HepG2 (cell line): Measurements from ENCODE around the gene TENM3. TPM values are rescaled to one million over a fixed set of nuclear protein-coding genes. Genes with fewer than 3 reads are reported as not detected.

Experiments
- ATAC-seq: fragments of 200-7000 bp; cut with Tn5 transposase; 3 replicates; pipeline ENCODE4 v1.9.1; 2020; ENCODE audit warnings: mild to moderate bottlenecking, moderate library complexity
- BruUV-seq: library from RNA; stranded (reverse); fragments of 400-500 nt; replicated peaks from 2 replicates; lab custom pipeline; 2021; lab: Mats Ljungman, UMichigan
- CTCF ChIA-PET: fragments of 300-600 bp; formaldehyde crosslinking; extraction: SDS; loops from one replicate; lab custom pipeline; 2021; ENCODE audit warnings: low total read pairs, inconsistent platforms, low intra/inter-chr PET ratio; lab: Yijun Ruan, JAX
- POLR2A ChIA-PET: fragments of 350-600 bp; sonication (Branson Sonifier 250); formaldehyde crosslinking; loops from one replicate; lab custom pipeline; 2020; ENCODE audit warnings: antibody characterized with exemption, inconsistent platforms; lab: Yijun Ruan, JAX
- DNase-seq: peaks from one replicate; pipeline ENCODE4 v3.0.0-alpha.2; 2015; ENCODE audit warnings: low spot score
- FAIRE-seq: peaks from 3 replicates; lab custom pipeline; 2011; peaks lifted over from hg19 to GRCh38; lab: Jason Lieb, UNC
- H2AFZ ChIP-seq: one replicate; pipeline ENCODE4 v1.6.1; 2011; ENCODE audit warnings: low read length, inconsistent platforms
- H3K27ac ChIP-seq: fragments of 300-600 bp; 3 replicates; pipeline ENCODE4 v1.8.0; 2011; ENCODE audit warnings: mixed run types, mild to moderate bottlenecking, mixed read lengths, low read length, inconsistent platforms; ENCODE audit not compliant: insufficient read depth; ENCODE audit errors: extremely low read length
- H3K27me3 ChIP-seq, 2 experiments: fragments of 200-600 bp in 1 of 2; 2 replicates in 1 of 2; 3 replicates in 1 of 2; pipeline versions ENCODE4 v1.6.0 to v1.8.0; 2011; ENCODE audit warnings: low read length in 2 of 2, mild to moderate bottlenecking in 2 of 2, moderate library complexity in 2 of 2, inconsistent platforms in 1 of 2; ENCODE audit not compliant: insufficient read depth in 2 of 2, control insufficient read depth in 1 of 2
- H3K36me3 ChIP-seq, 2 experiments: fragments of 200-600 bp in 1 of 2; replicated peaks in 1 of 2; 2 replicates in 1 of 2; 3 replicates in 1 of 2; pipeline versions ENCODE4 v1.5.1 to v1.8.0; 2011; ENCODE audit warnings: low read length in 2 of 2, inconsistent platforms in 1 of 2; ENCODE audit not compliant: insufficient read depth in 2 of 2, control insufficient read depth in 1 of 2
- H3K4me1 ChIP-seq: 2 replicates; pipeline ENCODE4 v1.5.1; 2012; ENCODE audit warnings: low read length, inconsistent platforms; ENCODE audit not compliant: insufficient read depth
- H3K4me2 ChIP-seq: 2 replicates; pipeline ENCODE4 v1.6.0; 2011; ENCODE audit warnings: low read depth, low read length, inconsistent platforms
- H3K4me3 ChIP-seq, 3 experiments: fragments of 200-600 bp in 1 of 3; sonication (generic), shearing (Covaris generic) in 1 of 3; replicated peaks in 1 of 3; 2 replicates each; pipeline ENCODE4 v1.5.1; 2011 to 2016; ENCODE audit warnings: low read length in 3 of 3, inconsistent platforms in 2 of 3, low read depth in 2 of 3, mild to moderate bottlenecking in 2 of 3, control low read depth in 1 of 3, mixed read lengths in 1 of 3; ENCODE audit not compliant: insufficient read depth in 1 of 3
- H3K79me2 ChIP-seq: one replicate; pipeline ENCODE4 v1.6.1; 2011; ENCODE audit warnings: low read length, inconsistent platforms; ENCODE audit not compliant: insufficient read depth
- H3K9ac ChIP-seq: 2 replicates; pipeline ENCODE4 v1.6.0; 2011; ENCODE audit warnings: mild to moderate bottlenecking, low read depth, low read length, inconsistent platforms; ENCODE audit not compliant: insufficient read depth
- H3K9me3 ChIP-seq: 2 replicates; pipeline ENCODE4 v1.5.1; 2012; ENCODE audit warnings: mild to moderate bottlenecking, low read length
- H4K20me1 ChIP-seq: 2 replicates; pipeline ENCODE4 v1.6.0; 2011; ENCODE audit warnings: inconsistent platforms, mild to moderate bottlenecking, low read length, moderate library complexity; ENCODE audit not compliant: insufficient read depth
- CHD4 ChIP-seq: fragments of 200-600 bp; sonication (generic); IDR thresholded peaks from 2 replicates; pipeline ENCODE4 v1.7.0; 2017; ENCODE audit warnings: mild to moderate bottlenecking, low read length, borderline replicate concordance
- ETV6 ChIP-seq: sonication (generic); formaldehyde crosslinking; conservative IDR thresholded peaks from 2 replicates; pipeline ENCODE4 v1.4.0; 2020; ENCODE audit warnings: missing genetic modification reagents
- JDP2 ChIP-seq: sonication (generic); formaldehyde crosslinking; IDR thresholded peaks from 2 replicates; pipeline ENCODE4 v1.8.1; 2022; ENCODE audit warnings: missing genetic modification reagents, borderline replicate concordance
- KDM4B ChIP-seq: sonication (generic); formaldehyde crosslinking; IDR thresholded peaks from 2 replicates; pipeline ENCODE4 v1.4.0; 2020; ENCODE audit warnings: missing genetic modification reagents
- KLF15 ChIP-seq: sonication (generic); formaldehyde crosslinking; IDR thresholded peaks from 2 replicates; pipeline ENCODE4 v1.8.1; 2023; ENCODE audit warnings: borderline replicate concordance, mild to moderate bottlenecking, inconsistent platforms, missing genetic modification reagents, mixed read lengths
- MEIS1 ChIP-seq: sonication (generic); formaldehyde crosslinking; IDR thresholded peaks from 2 replicates; pipeline ENCODE4 v1.9.0; 2021; ENCODE audit warnings: mild to moderate bottlenecking, missing genetic modification reagents, moderate library complexity, borderline replicate concordance
- SAP130 ChIP-seq: IDR thresholded peaks from 2 replicates; pipeline ENCODE4 v1.6.1; 2016; ENCODE audit warnings: low read depth
- TCF7L2 ChIP-seq: IDR thresholded peaks from 2 replicates; pipeline ENCODE4 v1.6.1; 2011; ENCODE audit warnings: mild to moderate bottlenecking, low read depth, low read length, moderate library complexity
- ZFP37 ChIP-seq: sonication (generic); formaldehyde crosslinking; IDR thresholded peaks from 2 replicates; pipeline ENCODE4 v1.4.0; 2020; ENCODE audit warnings: missing genetic modification reagents, borderline replicate concordance
- ZFP82 ChIP-seq: sonication (generic); formaldehyde crosslinking; IDR thresholded peaks from 2 replicates; pipeline ENCODE4 v1.5.1; 2020; ENCODE audit warnings: mild to moderate bottlenecking, missing genetic modification reagents, borderline replicate concordance
- ZNF407 ChIP-seq: sonication (generic); formaldehyde crosslinking; IDR thresholded peaks from one replicate; pipeline ENCODE4 v1.5.1; 2020; ENCODE audit warnings: mild to moderate bottlenecking, missing genetic modification reagents; ENCODE audit errors: not compliant biosample characterization
- ZNF563 ChIP-seq: sonication (generic); formaldehyde crosslinking; IDR thresholded peaks from 2 replicates; pipeline ENCODE4 v1.8.0; 2022; ENCODE audit warnings: mild to moderate bottlenecking, moderate library complexity, missing genetic modification reagents
- ZNF879 ChIP-seq: sonication (generic); formaldehyde crosslinking; IDR thresholded peaks from 2 replicates; pipeline ENCODE4 v1.8.1; 2023; ENCODE audit warnings: missing genetic modification reagents
- WGBS: methylation state at CpG from one replicate; pipeline ENCODE4 v1.1.6; 2017; ENCODE audit warnings: low lambda C conversion rate; 5-methylcytosine and 5-hydroxymethylcytosine counted together
- in situ Hi-C: cut with HindIII; loops from 2 replicates; pipeline ENCODE4 v1.10.0; 2017; ENCODE audit warnings: low pct_unique_long_range_greater_than_20kb; ENCODE audit not compliant: extremely low pct_ligation_motif_present
- intact Hi-C: fragments of 100-400 bp; cut with micrococcal nuclease; formaldehyde crosslinking; loops from one replicate; pipeline ENCODE4 v1.10.0; 2022; ENCODE audit not compliant: unreplicated experiment
- polyA plus RNA-seq, 8 experiments: library from polyadenylated mRNA; depleted of rRNA in 3 of 8; stranded (reverse) in 7 of 8; unstranded in 1 of 8; fragments of >200 nt; fragmentation: Illumina TruSeq in 4 of 8; extraction: Trizol in 4 of 8; gene quantifications; 2 replicates each; pipeline versions ENCODE4 v1.2.1 to v1.2.3, GENCODE V29; 2011 to 2016; ENCODE audit warnings: low read depth in 4 of 8, missing spikeins in 1 of 8, mixed read lengths in 1 of 8; ENCODE audit not compliant: insufficient read depth in 1 of 8
- total RNA-seq, 5 experiments: library from RNA; depleted of rRNA; stranded (reverse); fragments of >200 nt; fragmentation: Illumina TruSeq; extraction: Trizol; gene quantifications; 2 replicates each; pipeline ENCODE4 v1.2.3, GENCODE V29; 2016; ENCODE audit warnings: low read depth in 1 of 5

The TENM3 gene
- total and polyA plus RNA-seq, 2 of the 13 experiments (the other 11 are each of a cell fraction or from before 2014, with no cell fraction given), result 0.04 TPM; not detected in 1

DNA sequence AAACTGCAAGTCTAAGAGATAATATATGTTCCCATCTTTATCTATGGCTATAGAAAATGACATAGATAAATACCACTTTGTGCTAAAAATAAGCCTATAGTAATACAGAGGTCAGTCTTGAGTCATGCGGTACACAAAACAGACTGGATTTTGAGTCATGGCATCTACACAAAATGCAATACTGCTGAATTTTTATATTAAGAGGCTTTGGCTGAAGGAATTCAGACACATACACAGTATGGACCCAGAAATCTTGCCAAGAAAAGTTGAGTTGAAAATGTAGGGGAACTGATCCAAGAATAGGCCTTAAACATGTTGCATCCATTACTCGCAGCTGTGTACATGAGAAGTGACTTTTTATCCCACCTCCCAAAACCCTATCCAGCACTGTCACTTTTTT, 184.4 kb downstream of the TENM3 start:
- Histone ChIP-seq H3K27me3 (no peaks in the 10 kb centered on the region), H3K79me2 (no peaks in the 10 kb centered on the region), H3K9me3 (no peaks in the 10 kb centered on the region), H3K27ac (no peak overlapping the region), H3K4me1 (no peaks in the 10 kb centered on the region), H3K36me3 (no peaks in the 10 kb centered on the region), H3K9ac (no peak overlapping the region), H3K4me2 (no peak overlapping the region), H4K20me1 (no peaks in the 10 kb centered on the region), H2AFZ (no peak overlapping the region)
- BruUV-seq, result no TSS peak
- intact Hi-C loops, result no loop called here
- FAIRE-seq (no peak), DNase-seq (no peak), ATAC-seq (no peak)
- 55% methylated on average over 2 of the region's 2 CpGs for WGBS
- in situ Hi-C loops, result no loop called here
- POLR2A ChIA-PET, result no interaction called here
- CTCF ChIA-PET, result no interaction called here
- TF ChIP-seq CHD4 (no peak), MEIS1 (CRISPR knock-in tag) (no peak), ETV6 (CRISPR knock-in tag) (no peak), ZNF407 (CRISPR knock-in tag) (no peak), TCF7L2 (no peak), ZNF879 (CRISPR knock-in tag) (no peak), ZFP37 (CRISPR knock-in tag) (no peak), ZFP82 (CRISPR knock-in tag) (no peak), SAP130 (CRISPR knock-in tag) (no peak), KDM4B (CRISPR knock-in tag) (no peak), ZNF563 (CRISPR knock-in tag) (no peak), KLF15 (no peak), JDP2 (CRISPR knock-in tag) (no peak)
- TF ChIP-seq, all 625 proteins: peak for 0
- H3K4me3 ChIP-seq, result no peak overlapping the region
